ENCODE results near the gene SEC14L5. TPM values are rescaled to one million over a fixed set of nuclear protein-coding genes. Genes with fewer than 3 reads are reported as not detected.

The SEC14L5 gene
- polyA plus RNA-seq, 4 donors, result 0.16 to 0.35 (median 0.27) TPM; not detected in 1

- WGBS, 3 donors, result 48 to 58% (median 53%) methylated on average over 4 of the region's 4 CpGs
- Histone ChIP-seq H3K27me3 (ENCODE audit: control insufficient read depth in 3 of 3, insufficient read depth in 3 of 3, low read length in 3 of 3) (no peaks in the 10 kb centered on the region), H3K4me3 (ENCODE audit: low read depth in 1 of 3, low read length in 3 of 3) (no peak overlapping the region), H3K9me3 (ENCODE audit: control insufficient read depth in 2 of 2, insufficient read depth in 1 of 2, low read depth in 1 of 2, low read length in 1 of 2) (no peaks in the 10 kb centered on the region), H3K27ac (ENCODE audit: low read depth in 1 of 3, low read length in 2 of 3) (no peak overlapping the region), H3K36me3 (ENCODE audit: control insufficient read depth in 3 of 3, insufficient read depth in 2 of 3, low read depth in 1 of 3, low read length in 3 of 3) (no peaks in the 10 kb centered on the region), H3K4me1 (ENCODE audit: control insufficient read depth in 3 of 3, insufficient read depth in 2 of 3, low read depth in 1 of 3, low read length in 2 of 3) (no peaks in the 10 kb centered on the region)
- FAIRE-seq, result no peak
- DNase-seq, result no peak
These were observed 53.5 kb downstream of the SEC14L5 start for GRCh38 chr16:5011637-5012036.

- Histone ChIP-seq H3K4me3 (ENCODE audit: low read depth in 1 of 3, low read length in 3 of 3) (no peak overlapping the region), H3K27me3 (ENCODE audit: control insufficient read depth in 3 of 3, insufficient read depth in 3 of 3, low read length in 3 of 3) (no peaks in the 10 kb centered on the region), H3K36me3 (ENCODE audit: control insufficient read depth in 3 of 3, insufficient read depth in 2 of 3, low read depth in 1 of 3, low read length in 3 of 3) (no peaks in the 10 kb centered on the region), H3K4me1 (ENCODE audit: control insufficient read depth in 3 of 3, insufficient read depth in 2 of 3, low read depth in 1 of 3, low read length in 2 of 3) (no peaks in the 10 kb centered on the region), H3K27ac (ENCODE audit: low read depth in 1 of 3, low read length in 2 of 3) (no peak overlapping the region), H3K9me3 (ENCODE audit: control insufficient read depth in 2 of 2, insufficient read depth in 1 of 2, low read depth in 1 of 2, low read length in 1 of 2) (no peaks in the 10 kb centered on the region)
- FAIRE-seq, result no peak
- WGBS, 3 donors, result 76 to 91% (median 82%) methylated on average over 6 of the region's 6 CpGs
- DNase-seq, result no peak
These were observed 54.8 kb downstream of the SEC14L5 start for GRCh38 chr16:5012887-5013286.

GRCh38 chr16:5015351-5015750, 57.2 kb downstream of the SEC14L5 start:
- no peak for FAIRE-seq

GRCh38 chr16:5015887-5016286, 57.8 kb downstream of the SEC14L5 start:
- FAIRE-seq, result no peak

More at GRCh38 chr16:5015351-5015750, 57.2 kb downstream of the SEC14L5 start:
- Histone ChIP-seq H3K27me3 (ENCODE audit: control insufficient read depth in 3 of 3, insufficient read depth in 3 of 3, low read length in 3 of 3) (no peaks in the 10 kb centered on the region), H3K4me1 (ENCODE audit: control insufficient read depth in 3 of 3, insufficient read depth in 2 of 3, low read depth in 1 of 3, low read length in 2 of 3) (no peaks in the 10 kb centered on the region), H3K27ac (ENCODE audit: low read depth in 1 of 3, low read length in 2 of 3) (no peak overlapping the region), H3K4me3 (ENCODE audit: low read depth in 1 of 3, low read length in 3 of 3) (no peak overlapping the region), H3K36me3 (ENCODE audit: control insufficient read depth in 3 of 3, insufficient read depth in 2 of 3, low read depth in 1 of 3, low read length in 3 of 3) (no peaks in the 10 kb centered on the region), H3K9me3 (ENCODE audit: control insufficient read depth in 2 of 2, insufficient read depth in 1 of 2, low read depth in 1 of 2, low read length in 1 of 2) (no peaks in the 10 kb centered on the region)
- no peak for DNase-seq
- 52 to 65% (median 57%) methylated on average over 4 of the region's 4 CpGs for WGBS, 3 donors

GRCh38 chr16:5016967-5017677, 59.0 kb downstream of the SEC14L5 start:
- 63 to 81% (median 72%) methylated on average over 6 of the region's 6 CpGs for WGBS, 3 donors
- DNase-seq, result no peak
- no peak overlapping the region for H3K27ac ChIP-seq (ENCODE audit: low read depth in 1 of 3, low read length in 2 of 3)
- FAIRE-seq, result no peak
- no peaks in the 10 kb centered on the region for H3K9me3 ChIP-seq (ENCODE audit: control insufficient read depth in 2 of 2, insufficient read depth in 1 of 2, low read depth in 1 of 2, low read length in 1 of 2)
- no peaks in the 10 kb centered on the region for H3K4me1 ChIP-seq (ENCODE audit: control insufficient read depth in 3 of 3, insufficient read depth in 2 of 3, low read depth in 1 of 3, low read length in 2 of 3)
- H3K36me3 ChIP-seq (ENCODE audit: control insufficient read depth in 3 of 3, insufficient read depth in 2 of 3, low read depth in 1 of 3, low read length in 3 of 3), result no peaks in the 10 kb centered on the region
- H3K4me3 ChIP-seq (ENCODE audit: low read depth in 1 of 3, low read length in 3 of 3), result no peak overlapping the region
- no peaks in the 10 kb centered on the region for H3K27me3 ChIP-seq (ENCODE audit: control insufficient read depth in 3 of 3, insufficient read depth in 3 of 3, low read length in 3 of 3)

More at GRCh38 chr16:5015887-5016286, 57.8 kb downstream of the SEC14L5 start:
- H3K36me3 ChIP-seq (ENCODE audit: control insufficient read depth in 3 of 3, insufficient read depth in 2 of 3, low read depth in 1 of 3, low read length in 3 of 3), result no peaks in the 10 kb centered on the region
- no peaks in the 10 kb centered on the region for H3K4me1 ChIP-seq (ENCODE audit: control insufficient read depth in 3 of 3, insufficient read depth in 2 of 3, low read depth in 1 of 3, low read length in 2 of 3)
- DNase-seq, result no peak
- H3K27me3 ChIP-seq (ENCODE audit: control insufficient read depth in 3 of 3, insufficient read depth in 3 of 3, low read length in 3 of 3), result no peaks in the 10 kb centered on the region
- WGBS, 3 donors, result 87 to 90% (median 88%) methylated on average over 4 of the region's 4 CpGs
- no peak overlapping the region for H3K4me3 ChIP-seq (ENCODE audit: low read depth in 1 of 3, low read length in 3 of 3)
- H3K27ac ChIP-seq (ENCODE audit: low read depth in 1 of 3, low read length in 2 of 3), result no peak overlapping the region
- no peaks in the 10 kb centered on the region for H3K9me3 ChIP-seq (ENCODE audit: control insufficient read depth in 2 of 2, insufficient read depth in 1 of 2, low read depth in 1 of 2, low read length in 1 of 2)

GRCh38 chr16:5017678-5017969, 59.5 kb downstream of the SEC14L5 start:
- Histone ChIP-seq H3K27ac (ENCODE audit: low read depth in 1 of 3, low read length in 2 of 3) (no peak overlapping the region), H3K27me3 (ENCODE audit: control insufficient read depth in 3 of 3, insufficient read depth in 3 of 3, low read length in 3 of 3) (no peaks in the 10 kb centered on the region), H3K4me1 (ENCODE audit: control insufficient read depth in 3 of 3, insufficient read depth in 2 of 3, low read depth in 1 of 3, low read length in 2 of 3) (no peaks in the 10 kb centered on the region), H3K36me3 (ENCODE audit: control insufficient read depth in 3 of 3, insufficient read depth in 2 of 3, low read depth in 1 of 3, low read length in 3 of 3) (no peaks in the 10 kb centered on the region), H3K9me3 (ENCODE audit: control insufficient read depth in 2 of 2, insufficient read depth in 1 of 2, low read depth in 1 of 2, low read length in 1 of 2) (no peaks in the 10 kb centered on the region), H3K4me3 (ENCODE audit: low read depth in 1 of 3, low read length in 3 of 3) (no peak overlapping the region)
- 90 to 91% (median 91%) methylated on average over 5 of the region's 5 CpGs for WGBS, 3 donors
- no peak for FAIRE-seq
- no peak for DNase-seq

GRCh38 chr16:5018793-5019192, 60.7 kb downstream of the SEC14L5 start:
- Histone ChIP-seq H3K36me3 (ENCODE audit: control insufficient read depth in 3 of 3, insufficient read depth in 2 of 3, low read depth in 1 of 3, low read length in 3 of 3) (no peaks in the 10 kb centered on the region), H3K27ac (ENCODE audit: low read depth in 1 of 3, low read length in 2 of 3) (no peak overlapping the region), H3K27me3 (ENCODE audit: control insufficient read depth in 3 of 3, insufficient read depth in 3 of 3, low read length in 3 of 3) (no peaks in the 10 kb centered on the region), H3K9me3 (ENCODE audit: control insufficient read depth in 2 of 2, insufficient read depth in 1 of 2, low read depth in 1 of 2, low read length in 1 of 2) (no peaks in the 10 kb centered on the region), H3K4me1 (ENCODE audit: control insufficient read depth in 3 of 3, insufficient read depth in 2 of 3, low read depth in 1 of 3, low read length in 2 of 3) (no peaks in the 10 kb centered on the region), H3K4me3 (ENCODE audit: low read depth in 1 of 3, low read length in 3 of 3) (no peak overlapping the region)
- FAIRE-seq (no peak), DNase-seq (no peak)
- 46 to 54% (median 48%) methylated on average over 9 of the region's 9 CpGs for WGBS, 3 donors

GRCh38 chr16:5019775-5020174, 61.6 kb downstream of the SEC14L5 start:
- WGBS, 3 donors, result 68 to 79% (median 72%) methylated on average over 6 of the region's 6 CpGs

GRCh38 chr16:5020551-5020950, 62.4 kb downstream of the SEC14L5 start:
- 74 to 78% (median 76%) methylated on average over 12 to 15 of the region's 15 CpGs for WGBS, 3 donors

More at GRCh38 chr16:5019775-5020174, 61.6 kb downstream of the SEC14L5 start:
- no peak overlapping the region for H3K4me3 ChIP-seq (ENCODE audit: low read depth in 1 of 3, low read length in 3 of 3)
- no peaks in the 10 kb centered on the region for H3K4me1 ChIP-seq (ENCODE audit: control insufficient read depth in 3 of 3, insufficient read depth in 2 of 3, low read depth in 1 of 3, low read length in 2 of 3)
- no peak overlapping the region for H3K27ac ChIP-seq (ENCODE audit: low read depth in 1 of 3, low read length in 2 of 3)
- no peak for DNase-seq
- H3K36me3 ChIP-seq (ENCODE audit: control insufficient read depth in 3 of 3, insufficient read depth in 2 of 3, low read depth in 1 of 3, low read length in 3 of 3), result peaks cover 0 to 3% (median 0%) of the 10 kb centered on the region in 3 donors
- FAIRE-seq, result no peak
- H3K9me3 ChIP-seq (ENCODE audit: control insufficient read depth in 2 of 2, insufficient read depth in 1 of 2, low read depth in 1 of 2, low read length in 1 of 2), result no peaks in the 10 kb centered on the region
- no peaks in the 10 kb centered on the region for H3K27me3 ChIP-seq (ENCODE audit: control insufficient read depth in 3 of 3, insufficient read depth in 3 of 3, low read length in 3 of 3)

More at GRCh38 chr16:5020551-5020950, 62.4 kb downstream of the SEC14L5 start:
- Histone ChIP-seq H3K4me1 (ENCODE audit: control insufficient read depth in 3 of 3, insufficient read depth in 2 of 3, low read depth in 1 of 3, low read length in 2 of 3) (no peaks in the 10 kb centered on the region), H3K4me3 (ENCODE audit: low read depth in 1 of 3, low read length in 3 of 3) (no peak overlapping the region), H3K9me3 (ENCODE audit: control insufficient read depth in 2 of 2, insufficient read depth in 1 of 2, low read depth in 1 of 2, low read length in 1 of 2) (no peaks in the 10 kb centered on the region), H3K27me3 (ENCODE audit: control insufficient read depth in 3 of 3, insufficient read depth in 3 of 3, low read length in 3 of 3) (no peaks in the 10 kb centered on the region), H3K36me3 (ENCODE audit: control insufficient read depth in 3 of 3, insufficient read depth in 2 of 3, low read depth in 1 of 3, low read length in 3 of 3) (peaks cover 0 to 10% (median 0%) of the 10 kb centered on the region in 3 donors), H3K27ac (ENCODE audit: low read depth in 1 of 3, low read length in 2 of 3) (no peak overlapping the region)
- FAIRE-seq (no peak), DNase-seq (no peak)
